ENCODE results near the gene CSF1R.

DNA sequence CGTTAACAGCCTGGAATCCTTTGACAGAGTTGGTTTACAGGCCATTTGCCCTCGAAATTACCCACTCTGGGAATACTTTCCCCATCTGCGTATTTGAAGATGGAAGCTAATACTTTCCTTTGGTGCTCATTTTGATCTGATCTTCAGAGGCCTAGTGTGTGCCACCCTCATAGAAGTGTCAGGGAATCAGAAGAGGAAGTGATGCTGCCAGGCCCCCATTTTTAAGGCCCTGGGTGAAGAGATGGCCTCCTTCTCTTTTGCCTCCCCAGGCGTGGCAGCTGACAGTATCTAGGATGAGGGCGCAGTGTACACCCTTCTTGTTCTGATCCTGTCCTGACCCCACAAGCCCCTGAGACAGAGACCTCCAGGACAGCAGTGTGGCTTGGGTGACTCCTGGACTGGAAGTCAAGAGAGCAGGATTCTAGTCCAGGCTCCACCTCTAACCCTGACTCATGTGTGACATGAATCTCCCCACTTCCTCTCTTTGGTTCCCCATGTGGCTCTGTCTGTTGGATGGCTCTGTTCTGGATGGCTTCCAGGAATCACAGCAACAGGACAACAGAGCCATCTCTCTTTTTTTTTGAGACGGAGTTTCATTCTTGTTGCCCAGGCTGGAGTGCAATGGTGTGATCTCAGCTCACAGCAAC, 27.8 kb downstream of the CSF1R start:
- TF ChIP-seq, protein P1, sequence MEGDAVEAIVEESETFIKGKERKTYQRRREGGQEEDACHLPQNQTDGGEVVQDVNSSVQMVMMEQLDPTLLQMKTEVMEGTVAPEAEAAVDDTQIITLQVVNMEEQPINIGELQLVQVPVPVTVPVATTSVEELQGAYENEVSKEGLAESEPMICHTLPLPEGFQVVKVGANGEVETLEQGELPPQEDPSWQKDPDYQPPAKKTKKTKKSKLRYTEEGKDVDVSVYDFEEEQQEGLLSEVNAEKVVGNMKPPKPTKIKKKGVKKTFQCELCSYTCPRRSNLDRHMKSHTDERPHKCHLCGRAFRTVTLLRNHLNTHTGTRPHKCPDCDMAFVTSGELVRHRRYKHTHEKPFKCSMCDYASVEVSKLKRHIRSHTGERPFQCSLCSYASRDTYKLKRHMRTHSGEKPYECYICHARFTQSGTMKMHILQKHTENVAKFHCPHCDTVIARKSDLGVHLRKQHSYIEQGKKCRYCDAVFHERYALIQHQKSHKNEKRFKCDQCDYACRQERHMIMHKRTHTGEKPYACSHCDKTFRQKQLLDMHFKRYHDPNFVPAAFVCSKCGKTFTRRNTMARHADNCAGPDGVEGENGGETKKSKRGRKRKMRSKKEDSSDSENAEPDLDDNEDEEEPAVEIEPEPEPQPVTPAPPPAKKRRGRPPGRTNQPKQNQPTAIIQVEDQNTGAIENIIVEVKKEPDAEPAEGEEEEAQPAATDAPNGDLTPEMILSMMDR (IDR thresholded peaks at IDR 0.05; ENCODE audit: poor library complexity, severe bottlenecking) = no peak
- TF ChIP-seq REST (IDR thresholded peaks at IDR 0.05; ENCODE audit: borderline replicate concordance) = no peak
- no peak for TF ChIP-seq EP300 (conservative IDR thresholded peaks at IDR 0.05; ENCODE audit: poor library complexity, severe bottlenecking)

Data from neural cell (in vitro differentiated cells).